ENCODE data around the gene SLC3A2. TPM values are rescaled to one million over a fixed set of nuclear protein-coding genes. Genes with fewer than 3 reads are reported as not detected.

Gene SLC3A2
- total and polyA plus RNA-seq, 2 of the 13 experiments (the other 11 are each of a cell fraction or from before 2014, with no cell fraction given) = 213 to 226 TPM

- peak; percentile 47; the same call in 1 of the 2 replicates for TF ChIP-seq KDM2A (CRISPR knock-in tag; IDR thresholded peaks at IDR 0.05; ENCODE audit: borderline replicate concordance, low read depth)
- peak; percentile 45 for TF ChIP-seq PAF1 (CRISPR knock-in tag; IDR thresholded peaks at IDR 0.05)
- no peak for TF ChIP-seq GABPA (IDR thresholded peaks at IDR 0.05; ENCODE audit: low read depth, low read length)
- 0 out of 2 replicates have a peak, but pooled peaks have one; percentile 12 for TF ChIP-seq GABPA (CRISPR knock-in tag; IDR thresholded peaks at IDR 0.05; ENCODE audit: low read depth)
- TF ChIP-seq NCOA2 (CRISPR knock-in tag; IDR thresholded peaks at IDR 0.05) = 0 out of 2 replicates have a peak, but pooled peaks have one; percentile 9
- peak in 1 of 2 experiments; percentile 33; a peak in 1 of 4 replicates for TF ChIP-seq NR2F1 (CRISPR knock-in tag; IDR thresholded peaks at IDR 0.05)
- no peak for TF ChIP-seq ZNF569 (CRISPR knock-in tag; IDR thresholded peaks at IDR 0.05; ENCODE audit: borderline replicate concordance)
- no peak for TF ChIP-seq RBAK (CRISPR knock-in tag; IDR thresholded peaks at IDR 0.05)
- 0 out of 2 replicates have a peak, but pooled peaks have one; percentile 29 for TF ChIP-seq GFI1 (CRISPR knock-in tag; IDR thresholded peaks at IDR 0.05; ENCODE audit: borderline replicate concordance)
- TF ChIP-seq MIXL1 (CRISPR knock-in tag; IDR thresholded peaks at IDR 0.05) = 0 out of 2 replicates have a peak, but pooled peaks have one; percentile 10
- TF ChIP-seq NONO (IDR thresholded peaks at IDR 0.05) = no peak
- TF ChIP-seq NONO (CRISPR knock-in tag; conservative IDR thresholded peaks at IDR 0.05) = peak; percentile 52; the same call in 1 of the 2 replicates
- 0 out of 2 replicates have a peak, but pooled peaks have one; percentile 12 for TF ChIP-seq HMG20A (CRISPR knock-in tag; IDR thresholded peaks at IDR 0.05; ENCODE audit: borderline replicate concordance)
- no peak for TF ChIP-seq SETDB1 (CRISPR knock-in tag; IDR thresholded peaks at IDR 0.05; ENCODE audit: borderline replicate concordance)
- peak; percentile 49; the same call in 1 of the 2 replicates for TF ChIP-seq ZNF878 (CRISPR knock-in tag; IDR thresholded peaks at IDR 0.05)
- peak; percentile 56 for TF ChIP-seq RBFOX2 (IDR thresholded peaks at IDR 0.05; ENCODE audit: low read depth, low read length)
- TF ChIP-seq RNF219 (CRISPR knock-in tag; IDR thresholded peaks at IDR 0.05) = no peak
- TF ChIP-seq KDM5A (IDR thresholded peaks at IDR 0.05; ENCODE audit: borderline replicate concordance, low read length) = no peak
- peak; percentile 33; the same call in 1 of the 2 replicates for TF ChIP-seq POGZ (CRISPR knock-in tag; IDR thresholded peaks at IDR 0.05)
- peak; percentile 39; the same call in 1 of the 2 replicates for TF ChIP-seq SSRP1 (CRISPR knock-in tag; IDR thresholded peaks at IDR 0.05)
- no peak for TF ChIP-seq ZNF232 (CRISPR knock-in tag; IDR thresholded peaks at IDR 0.05; ENCODE audit: borderline replicate concordance)
- peak; percentile 31; the same call in 1 of the 2 replicates for TF ChIP-seq UBTF (CRISPR knock-in tag; IDR thresholded peaks at IDR 0.05)
- peak; percentile 92 for TF ChIP-seq POLR2AphosphoS2 (IDR thresholded peaks at IDR 0.05; ENCODE audit: low read depth, low read length)
- TF ChIP-seq CREM (IDR thresholded peaks at IDR 0.05) = peak; percentile 34; the same call in 1 of the 2 replicates
- TF ChIP-seq CREM (CRISPR knock-in tag; IDR thresholded peaks at IDR 0.05) = no peak
Observed at GRCh38 chr11:62889484-62890437, 9.1 kb downstream of the SLC3A2 start (continued).
